ENCODE data around the gene SSH2. TPM values are rescaled to one million over a fixed set of nuclear protein-coding genes. Genes with fewer than 3 reads are reported as not detected.

The SSH2 gene
- total RNA-seq, 1 experiment from 2014 or later = 8.5 TPM

- Histone ChIP-seq H3K4me2 (ENCODE audit: low read length) (no peak overlapping the region), H3K4me1 (ENCODE audit: insufficient read depth, low read length) (no peaks in the 10 kb centered on the region), H3K9ac (ENCODE audit: low read length) (no peak overlapping the region), H3K79me2 (ENCODE audit: low read length) (no peaks in the 10 kb centered on the region), H3K27ac (ENCODE audit: low read length) (no peak overlapping the region), H3K36me3 (ENCODE audit: low read depth, low read length) (no peaks in the 10 kb centered on the region), H4K20me1 (ENCODE audit: low read length) (no peaks in the 10 kb centered on the region), H2AFZ (ENCODE audit: low read length) (no peak overlapping the region), H3K27me3 (ENCODE audit: low read length) (no peaks in the 10 kb centered on the region), H3F3A (ENCODE audit: low read length, unreplicated experiment) (no peaks in the 10 kb centered on the region), H3K4me3 (ENCODE audit: low read length) (no peak overlapping the region), H3K9me2 (replicated peaks; ENCODE audit: low read length) (no peaks in the 10 kb centered on the region), H3K9me3 (ENCODE audit: low read length) (no peaks in the 10 kb centered on the region)
- DNase-seq (no peak), ATAC-seq (no peak)
- intact Hi-C loops (cut with micrococcal nuclease) = no loop called here
- POLR2A ChIA-PET (ENCODE audit: unreplicated experiment) = no interaction called here
- BruUV-seq (replicated peaks) = no TSS peak
- CTCF ChIA-PET = no interaction called here
- TF ChIP-seq, protein P1, sequence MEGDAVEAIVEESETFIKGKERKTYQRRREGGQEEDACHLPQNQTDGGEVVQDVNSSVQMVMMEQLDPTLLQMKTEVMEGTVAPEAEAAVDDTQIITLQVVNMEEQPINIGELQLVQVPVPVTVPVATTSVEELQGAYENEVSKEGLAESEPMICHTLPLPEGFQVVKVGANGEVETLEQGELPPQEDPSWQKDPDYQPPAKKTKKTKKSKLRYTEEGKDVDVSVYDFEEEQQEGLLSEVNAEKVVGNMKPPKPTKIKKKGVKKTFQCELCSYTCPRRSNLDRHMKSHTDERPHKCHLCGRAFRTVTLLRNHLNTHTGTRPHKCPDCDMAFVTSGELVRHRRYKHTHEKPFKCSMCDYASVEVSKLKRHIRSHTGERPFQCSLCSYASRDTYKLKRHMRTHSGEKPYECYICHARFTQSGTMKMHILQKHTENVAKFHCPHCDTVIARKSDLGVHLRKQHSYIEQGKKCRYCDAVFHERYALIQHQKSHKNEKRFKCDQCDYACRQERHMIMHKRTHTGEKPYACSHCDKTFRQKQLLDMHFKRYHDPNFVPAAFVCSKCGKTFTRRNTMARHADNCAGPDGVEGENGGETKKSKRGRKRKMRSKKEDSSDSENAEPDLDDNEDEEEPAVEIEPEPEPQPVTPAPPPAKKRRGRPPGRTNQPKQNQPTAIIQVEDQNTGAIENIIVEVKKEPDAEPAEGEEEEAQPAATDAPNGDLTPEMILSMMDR (conservative IDR thresholded peaks at IDR 0.05; ENCODE audit: low read depth, low read length) = no peak
- TF ChIP-seq EZH2phosphoT487 (IDR thresholded peaks at IDR 0.05; ENCODE audit: borderline replicate concordance, low read length) (no peak), EZH2 (IDR thresholded peaks at IDR 0.05; ENCODE audit: low read length, unreplicated experiment) (no peak)
Measured at GRCh38 chr17:29766796-29767327, 163.2 kb downstream of the SSH2 start.

DNA sequence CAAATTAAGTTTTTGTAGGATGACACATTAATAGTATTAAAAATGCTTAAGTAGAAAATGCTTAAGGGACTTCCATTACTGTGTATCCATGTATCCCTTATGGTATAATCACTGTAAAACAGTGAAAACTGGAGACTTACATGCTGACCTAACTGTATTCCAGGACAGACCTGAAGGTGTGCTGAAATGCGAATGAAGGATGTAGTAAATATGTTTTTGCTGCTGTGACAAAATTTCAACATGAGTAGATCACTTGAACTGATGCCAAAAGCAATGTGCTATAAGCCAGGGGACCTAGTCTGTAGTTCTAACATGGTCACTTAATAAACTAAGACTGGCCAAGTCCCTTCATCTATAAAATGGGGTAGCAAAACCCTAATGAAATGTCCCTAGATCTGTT, 165.3 kb downstream of the SSH2 start:
- Histone ChIP-seq H3K9me2 (replicated peaks; ENCODE audit: low read length) (no peaks in the 10 kb centered on the region), H3K9me3 (ENCODE audit: low read length) (no peaks in the 10 kb centered on the region), H3K79me2 (ENCODE audit: low read length) (peaks cover 9% of the 10 kb centered on the region; the same call in 1 of the 2 replicates), H3K36me3 (ENCODE audit: low read depth, low read length) (no peaks in the 10 kb centered on the region), H3K27ac (ENCODE audit: low read length) (no peak overlapping the region), H3K4me2 (ENCODE audit: low read length) (no peak overlapping the region), H3K4me1 (ENCODE audit: insufficient read depth, low read length) (peaks cover 5% of the 10 kb centered on the region; the same call in 1 of the 2 replicates), H4K20me1 (ENCODE audit: low read length) (no peaks in the 10 kb centered on the region), H2AFZ (ENCODE audit: low read length) (no peak overlapping the region), H3K27me3 (ENCODE audit: low read length) (no peaks in the 10 kb centered on the region), H3K9ac (ENCODE audit: low read length) (no peak overlapping the region), H3K4me3 (ENCODE audit: low read length) (no peak overlapping the region), H3F3A (ENCODE audit: low read length, unreplicated experiment) (no peaks in the 10 kb centered on the region)
- POLR2A ChIA-PET (ENCODE audit: unreplicated experiment) = interaction anchor here (0.7 kb wide), 1 partner anchor 81 kb away, joined by 12 read pairs; no protein-coding TSS in a partner anchor
- CTCF ChIA-PET = no interaction called here
- intact Hi-C loops (cut with micrococcal nuclease) = loop anchor here (5.0 kb wide), 1 partner anchor 122 kb away; no protein-coding TSS in a partner anchor
- ATAC-seq (no peak), DNase-seq (no peak)
- TF ChIP-seq EZH2phosphoT487 (IDR thresholded peaks at IDR 0.05; ENCODE audit: borderline replicate concordance, low read length) (no peak), EZH2 (IDR thresholded peaks at IDR 0.05; ENCODE audit: low read length, unreplicated experiment) (no peak)
- no TSS peak for BruUV-seq (replicated peaks)

- Histone ChIP-seq H3K9me2 (replicated peaks; ENCODE audit: low read length) (no peaks in the 10 kb centered on the region), H3K9ac (ENCODE audit: low read length) (no peak overlapping the region), H3F3A (ENCODE audit: low read length, unreplicated experiment) (no peaks in the 10 kb centered on the region), H3K4me3 (ENCODE audit: low read length) (no peak overlapping the region), H3K79me2 (ENCODE audit: low read length) (peaks cover 14% of the 10 kb centered on the region; the same call in 1 of the 2 replicates), H4K20me1 (ENCODE audit: low read length) (no peaks in the 10 kb centered on the region), H3K4me2 (ENCODE audit: low read length) (no peak overlapping the region), H3K9me3 (ENCODE audit: low read length) (no peaks in the 10 kb centered on the region), H3K4me1 (ENCODE audit: insufficient read depth, low read length) (peaks cover 5% of the 10 kb centered on the region; the same call in 1 of the 2 replicates), H3K27ac (ENCODE audit: low read length) (no peak overlapping the region), H3K36me3 (ENCODE audit: low read depth, low read length) (no peaks in the 10 kb centered on the region), H2AFZ (ENCODE audit: low read length) (no peak overlapping the region), H3K27me3 (ENCODE audit: low read length) (no peaks in the 10 kb centered on the region)
- no peak for TF ChIP-seq EZH2 (IDR thresholded peaks at IDR 0.05; ENCODE audit: low read length, unreplicated experiment)
- TF ChIP-seq EZH2phosphoT487 (IDR thresholded peaks at IDR 0.05; ENCODE audit: borderline replicate concordance, low read length) = no peak
- TF ChIP-seq, protein P1 (conservative IDR thresholded peaks at IDR 0.05; ENCODE audit: low read depth, low read length) = no peak
- DNase-seq (no peak), ATAC-seq (no peak)
- CTCF ChIA-PET = no interaction called here
- POLR2A ChIA-PET (ENCODE audit: unreplicated experiment) = interaction anchor here (0.7 kb wide), 1 partner anchor 80 kb away, joined by 12 read pairs; no protein-coding TSS in a partner anchor
- no TSS peak for BruUV-seq (replicated peaks)
- intact Hi-C loops (cut with micrococcal nuclease) = loop anchor here (5.0 kb wide), 1 partner anchor 122 kb away; no protein-coding TSS in a partner anchor
Measured at GRCh38 chr17:29764217-29764616, 165.8 kb downstream of the SSH2 start.

Measured in PC-3 (cell line).